HTERT RPE-1 (cell line): Measurements from ENCODE around the gene RBBP9.
"Not testable (repeated sequence)": the region's sequence is repeated elsewhere in the genome, so short reads cannot be mapped to it uniquely, and the experiment has no call there.

Experiments
- in situ Hi-C: fragments of 300-500 bp; cut with MboI; formaldehyde crosslinking; loops from 4 replicates; pipeline ENCODE4 v1.14.3; 2020; ENCODE audit warnings: low sequenced_read_pairs

RBBP9 gene

DNA sequence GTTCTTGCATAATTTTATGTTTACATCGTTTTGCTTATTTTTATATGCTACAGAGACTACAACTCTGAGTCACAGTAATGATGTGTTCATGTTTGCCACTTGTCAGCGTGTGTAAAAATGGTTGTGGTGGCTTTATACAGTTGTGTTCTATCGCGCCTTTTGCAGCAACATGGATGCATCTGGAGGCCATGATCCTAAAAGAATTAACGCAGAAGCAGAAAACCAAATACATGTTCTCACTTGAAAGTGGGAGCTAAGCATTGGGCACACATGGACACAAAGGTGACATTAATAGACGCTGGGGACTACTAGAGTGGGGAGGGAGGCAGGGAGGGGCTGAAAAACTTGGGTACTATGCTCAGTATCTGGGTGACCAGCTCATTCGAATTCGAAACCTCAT is 9.7 kb upstream of the RBBP9 start:
- in situ Hi-C loops: no loop called here

GRCh38 chr20:18504479-18505060 is 7.5 kb upstream of the RBBP9 start:
- in situ Hi-C loops: no loop called here

DNA sequence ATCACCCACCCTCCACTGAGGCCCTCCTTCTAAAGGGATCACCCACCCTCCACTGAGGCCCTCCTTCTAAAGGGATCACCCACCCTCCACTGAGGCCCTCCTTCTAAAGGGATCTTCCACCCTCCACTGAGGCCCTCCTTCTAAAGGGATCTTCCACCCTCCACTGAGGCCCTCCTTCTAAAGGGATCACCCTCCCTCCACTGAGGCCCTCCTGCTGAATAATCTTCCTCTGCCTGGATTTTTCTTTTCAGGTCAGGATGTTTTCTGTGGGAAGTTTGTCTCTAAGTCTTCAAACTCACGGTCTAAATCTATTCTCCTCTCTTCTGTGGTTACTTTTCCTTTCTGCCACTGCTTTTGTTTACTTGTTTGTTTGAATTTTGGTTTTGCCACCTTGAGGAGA is 4.6 kb upstream of the RBBP9 start:
- in situ Hi-C loops: not testable (repeated sequence)

GRCh38 chr20:18497603-18498002 is 578 bp upstream of the RBBP9 start:
- in situ Hi-C loops: no loop called here

GRCh38 chr20:18496042-18496441 is 983 bp downstream of the RBBP9 start:
- in situ Hi-C loops: no loop called here

DNA sequence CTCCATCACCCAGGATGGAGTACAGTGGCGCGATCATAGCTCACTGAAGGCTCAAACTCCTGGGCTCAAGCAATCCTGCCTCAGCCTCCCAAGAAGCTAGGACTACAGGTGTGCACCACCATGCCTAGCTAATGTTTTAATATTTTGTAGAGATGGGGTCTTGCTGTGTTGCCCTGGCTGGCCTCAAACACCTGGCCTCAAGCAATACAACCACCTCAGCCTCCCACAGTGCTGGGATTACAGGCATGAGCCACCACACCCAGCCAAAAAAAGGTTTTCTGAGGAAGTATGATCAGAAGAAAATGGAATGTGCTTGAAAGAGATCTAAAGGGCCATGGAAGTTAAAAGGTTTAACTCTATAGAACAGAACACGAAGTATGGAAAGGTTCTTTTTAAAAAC is 8.7 kb downstream of the RBBP9 start:
- in situ Hi-C loops: no loop called here

- in situ Hi-C loops: no loop called here
Observed at GRCh38 chr20:18481596-18481995, 15.4 kb downstream of the RBBP9 start.

GRCh38 chr20:18477821-18478220 is 19.2 kb downstream of the RBBP9 start:
- in situ Hi-C loops: no loop called here

DNA sequence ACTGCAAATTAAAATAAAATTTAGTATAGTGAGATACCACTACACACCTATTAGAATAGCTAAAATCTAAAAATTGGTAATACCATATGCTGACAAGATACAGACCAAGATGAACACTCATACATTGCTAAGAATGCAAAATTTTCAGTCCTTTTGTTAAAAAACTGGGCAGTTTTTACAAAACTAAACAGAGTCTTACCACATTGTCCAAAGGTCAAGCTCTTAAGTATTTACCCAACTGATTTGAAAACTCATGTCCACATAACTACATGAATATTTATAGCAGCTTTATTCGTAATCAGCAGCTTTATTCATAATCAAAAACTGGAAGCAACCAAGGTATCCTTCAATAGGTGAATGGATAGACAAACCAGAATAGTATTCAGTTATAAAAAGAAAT is 19.8 kb downstream of the RBBP9 start:
- in situ Hi-C loops: no loop called here

DNA sequence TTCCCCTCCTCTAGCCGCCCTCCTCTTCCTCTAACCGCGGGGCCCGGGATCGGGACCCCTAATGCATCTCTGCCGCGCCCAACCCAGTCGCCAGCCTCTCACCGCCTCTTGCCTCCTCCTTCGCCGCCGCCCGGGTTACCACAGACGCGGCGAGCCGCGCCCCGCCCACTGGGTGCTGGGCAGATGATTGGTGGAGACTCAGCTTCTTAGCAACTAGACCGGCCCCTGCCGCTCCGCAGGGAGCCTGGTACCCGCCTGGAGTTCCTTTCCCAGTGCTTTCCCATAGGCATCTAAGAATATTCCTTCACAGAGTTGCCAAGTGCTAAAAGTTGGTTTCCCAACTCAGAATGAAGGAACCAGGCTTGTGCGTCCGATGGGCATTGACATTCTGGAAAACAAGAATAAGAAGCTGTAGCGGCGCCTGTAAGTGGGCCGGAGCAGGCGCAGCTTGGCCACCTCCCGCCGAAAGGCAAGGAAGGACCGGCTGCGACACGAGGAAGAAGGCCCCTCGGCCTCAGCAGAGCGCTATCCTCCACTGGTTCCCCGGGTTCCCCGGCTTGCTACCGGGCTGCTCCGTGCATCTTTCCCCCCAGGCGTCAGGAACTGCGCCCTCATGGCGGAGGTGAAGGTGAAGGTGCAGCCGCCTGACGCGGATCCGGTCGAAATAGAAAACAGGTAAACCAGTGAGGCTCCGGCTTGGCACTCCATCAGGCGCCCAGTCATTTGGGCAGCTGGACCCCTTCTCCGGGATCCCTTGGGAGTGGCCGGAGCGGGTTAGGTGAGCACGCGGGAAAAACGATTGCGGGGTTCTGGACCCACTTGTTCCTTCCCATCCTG is 29.9 kb downstream of the RBBP9 start, which contains the start of the genes DZANK1 and POLR3F:
DZANK1 (minus strand) TSS at position 137 of the 837 bp plus-strand sequence. CDS start 1,672 bp downstream, outside the sequence.
POLR3F (plus strand) TSS at position 497 of the 837 bp plus-strand sequence; CDS start at position 614, 117 bp downstream.
- in situ Hi-C loops: no loop called here

- in situ Hi-C loops: no loop called here
Observed at GRCh38 chr20:18466574-18466893, 30.5 kb downstream of the RBBP9 start.

- in situ Hi-C loops: no loop called here
Observed at GRCh38 chr20:18465536-18466200, 31.4 kb downstream of the RBBP9 start.

GRCh38 chr20:18456600-18456999 is 40.4 kb downstream of the RBBP9 start:
- in situ Hi-C loops: no loop called here

DNA sequence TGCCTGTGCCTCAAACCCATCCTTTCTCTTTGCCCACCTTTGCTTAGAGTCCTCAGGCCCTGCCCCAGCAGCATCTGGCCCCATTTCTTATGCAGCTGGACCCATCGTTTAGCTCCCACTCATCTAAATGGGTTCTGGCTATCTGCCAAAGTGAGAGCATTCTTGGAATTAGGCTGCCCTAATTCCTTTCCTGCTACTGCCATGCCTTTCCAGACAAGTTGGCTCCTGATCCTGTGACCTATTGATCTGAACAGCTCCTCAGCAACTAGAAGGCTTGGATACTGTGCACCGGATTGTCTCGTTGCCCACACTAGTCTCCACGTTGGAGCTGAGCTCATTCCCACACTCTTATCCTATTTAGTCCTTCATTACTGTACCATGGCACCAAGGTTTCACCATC is 53.1 kb downstream of the RBBP9 start:
- in situ Hi-C loops: no loop called here

GRCh38 chr20:18440403-18440802 is 56.6 kb downstream of the RBBP9 start:
- in situ Hi-C loops: no loop called here

GRCh38 chr20:18436847-18437246 is 60.2 kb downstream of the RBBP9 start:
- in situ Hi-C loops: no loop called here
